HG03097 (cell line): ENCODE data around the gene PTMS.

Experiments
- ATAC-seq: cut with Tn5 transposase; IDR thresholded peaks from one replicate; pipeline ENCODE4 v1.9.1; 2021; ENCODE audit not compliant: unreplicated experiment, low FRiP score

The PTMS gene

DNA sequence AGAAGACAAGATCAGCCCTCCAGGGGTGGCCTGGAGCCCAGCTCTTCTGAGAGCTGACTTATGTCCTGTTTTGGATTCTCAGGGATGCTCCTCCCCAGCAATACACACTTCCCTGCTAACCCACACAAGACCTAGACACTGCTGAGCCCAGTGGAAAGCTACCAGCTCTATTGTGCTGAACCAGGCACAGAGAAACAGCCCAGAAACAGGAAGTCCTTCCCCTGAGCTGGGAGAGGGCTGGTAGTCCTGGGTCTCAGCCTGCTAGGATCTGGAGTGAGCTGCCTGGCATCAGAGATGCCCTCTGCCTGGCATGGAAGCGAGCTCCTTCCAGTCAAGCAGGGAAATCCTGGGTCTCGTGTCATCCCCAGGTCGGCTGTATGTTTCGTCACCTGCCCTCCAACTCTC is 4.9 kb downstream of the PTMS start:
- ATAC-seq, result no peak

DNA sequence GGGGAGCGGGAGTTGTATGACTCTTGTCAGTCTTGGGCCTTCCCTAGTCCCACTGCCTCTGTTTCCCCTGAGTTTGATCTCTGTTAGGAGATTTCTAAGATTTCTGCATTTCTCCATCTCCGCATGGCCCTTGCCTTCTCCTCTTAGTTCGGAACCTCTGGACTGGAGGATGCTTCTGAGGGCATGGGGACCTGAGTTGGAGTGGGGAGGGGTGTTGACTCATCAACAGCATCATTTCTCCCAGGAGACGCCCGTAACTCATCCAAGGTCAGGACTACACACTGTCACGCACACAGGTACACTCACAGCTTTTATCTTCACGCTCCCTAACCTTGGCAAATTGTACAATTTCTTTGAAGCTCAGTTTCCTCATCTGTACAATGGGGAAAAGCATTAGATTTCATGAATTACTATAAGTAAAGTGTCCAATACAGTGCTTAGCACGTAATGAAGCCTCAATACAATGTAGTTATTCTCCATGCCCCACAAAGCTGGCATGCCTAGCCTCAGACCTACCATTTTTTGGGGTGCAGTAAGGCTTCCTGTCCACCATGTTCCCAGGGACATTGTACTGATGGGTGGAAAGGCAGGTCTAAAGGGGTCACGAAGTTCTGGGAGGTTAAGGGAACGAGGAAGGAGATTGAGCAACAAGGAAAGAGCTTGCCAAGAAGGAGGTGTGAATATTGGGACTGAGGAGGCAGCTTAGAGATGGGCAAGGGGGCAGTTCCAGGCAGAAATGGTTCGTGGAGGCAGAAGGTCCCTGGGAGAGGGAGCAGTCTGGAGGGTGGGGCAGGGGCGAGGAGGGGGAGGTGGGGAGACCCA is 5.6 kb downstream of the PTMS start:
- ATAC-seq, result no peak

DNA sequence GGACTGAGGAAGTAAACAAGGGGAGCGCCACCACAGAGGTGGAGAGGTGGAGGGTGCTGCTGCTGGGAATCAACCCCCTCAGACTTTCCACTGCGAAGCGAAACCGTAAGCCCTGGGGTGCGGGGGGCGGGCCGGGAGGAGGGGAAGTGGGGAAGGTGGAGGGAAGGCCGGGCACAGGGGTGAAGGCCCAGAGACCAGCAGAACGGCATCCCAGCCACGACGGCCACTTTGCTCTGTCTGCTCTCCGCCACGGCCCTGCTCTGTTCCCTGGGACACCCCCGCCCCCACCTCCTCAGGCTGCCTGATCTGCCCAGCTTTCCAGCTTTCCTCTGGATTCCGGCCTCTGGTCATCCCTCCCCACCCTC is 6.2 kb downstream of the PTMS start, which contains the start of gene LAG3:
TSS of gene LAG3 (plus strand) at position 190 of the 365 bp plus-strand sequence. CDS start 333 bp downstream, outside the sequence.
- ATAC-seq, result no peak

DNA sequence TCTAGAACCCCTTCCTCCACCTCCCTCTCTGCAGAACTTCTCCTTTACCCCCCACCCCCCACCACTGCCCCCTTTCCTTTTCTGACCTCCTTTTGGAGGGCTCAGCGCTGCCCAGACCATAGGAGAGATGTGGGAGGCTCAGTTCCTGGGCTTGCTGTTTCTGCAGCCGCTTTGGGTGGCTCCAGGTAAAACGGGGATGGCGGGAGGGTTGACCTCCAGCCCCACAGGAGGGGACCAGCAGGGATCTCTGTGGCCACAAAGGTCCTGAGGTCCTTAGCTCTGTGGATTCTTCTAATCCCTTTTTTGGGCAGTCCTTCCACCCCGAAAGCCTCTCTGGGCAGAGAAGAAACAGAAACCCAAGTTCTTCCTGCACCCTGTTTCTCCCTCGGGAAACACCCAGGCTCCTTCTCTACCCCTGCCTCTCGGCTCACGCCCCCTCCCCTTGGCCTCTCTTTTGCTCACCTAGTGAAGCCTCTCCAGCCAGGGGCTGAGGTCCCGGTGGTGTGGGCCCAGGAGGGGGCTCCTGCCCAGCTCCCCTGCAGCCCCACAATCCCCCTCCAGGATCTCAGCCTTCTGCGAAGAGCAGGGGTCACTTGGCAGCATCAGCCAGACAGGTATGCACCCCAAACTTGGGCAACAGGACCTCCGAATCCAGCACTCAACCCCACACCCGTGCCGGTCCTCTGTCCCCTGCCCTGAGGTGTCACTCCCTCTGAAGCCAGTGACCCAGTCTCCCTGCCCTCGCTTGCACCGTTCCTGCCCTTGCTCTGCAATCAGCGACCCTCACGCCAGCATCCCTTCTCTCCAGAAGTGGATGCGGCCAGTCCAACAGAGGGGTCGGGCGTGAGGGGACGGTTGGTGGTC is 6.8 kb downstream of the PTMS start:
- ATAC-seq, result no peak

DNA sequence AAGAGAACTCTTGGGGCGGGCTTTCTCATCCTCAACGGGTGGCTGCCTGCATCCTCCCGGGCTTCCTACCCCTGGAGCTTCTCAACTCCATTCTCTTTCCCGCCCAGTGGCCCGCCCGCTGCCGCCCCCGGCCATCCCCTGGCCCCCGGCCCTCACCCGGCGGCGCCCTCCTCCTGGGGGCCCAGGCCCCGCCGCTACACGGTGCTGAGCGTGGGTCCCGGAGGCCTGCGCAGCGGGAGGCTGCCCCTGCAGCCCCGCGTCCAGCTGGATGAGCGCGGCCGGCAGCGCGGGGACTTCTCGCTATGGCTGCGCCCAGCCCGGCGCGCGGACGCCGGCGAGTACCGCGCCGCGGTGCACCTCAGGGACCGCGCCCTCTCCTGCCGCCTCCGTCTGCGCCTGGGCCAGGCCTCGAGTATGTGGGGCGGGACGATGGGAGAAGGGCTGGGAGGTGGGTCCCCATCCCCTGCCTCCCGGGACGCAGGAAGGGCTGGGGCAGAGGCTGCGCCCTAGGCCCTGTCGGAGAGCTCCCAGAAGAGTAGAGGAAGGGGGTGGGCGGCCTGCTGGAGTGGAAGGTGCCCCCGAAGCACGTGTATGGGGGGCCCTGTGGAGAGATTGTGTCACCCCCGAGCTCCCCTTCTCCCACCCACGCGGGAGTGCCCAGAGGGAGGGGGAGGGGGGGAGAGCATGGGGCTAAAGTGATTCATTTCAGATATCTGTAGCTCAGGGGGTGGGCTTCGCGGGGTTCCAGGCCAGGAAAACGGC is 7.6 kb downstream of the PTMS start:
- no peak for ATAC-seq

DNA sequence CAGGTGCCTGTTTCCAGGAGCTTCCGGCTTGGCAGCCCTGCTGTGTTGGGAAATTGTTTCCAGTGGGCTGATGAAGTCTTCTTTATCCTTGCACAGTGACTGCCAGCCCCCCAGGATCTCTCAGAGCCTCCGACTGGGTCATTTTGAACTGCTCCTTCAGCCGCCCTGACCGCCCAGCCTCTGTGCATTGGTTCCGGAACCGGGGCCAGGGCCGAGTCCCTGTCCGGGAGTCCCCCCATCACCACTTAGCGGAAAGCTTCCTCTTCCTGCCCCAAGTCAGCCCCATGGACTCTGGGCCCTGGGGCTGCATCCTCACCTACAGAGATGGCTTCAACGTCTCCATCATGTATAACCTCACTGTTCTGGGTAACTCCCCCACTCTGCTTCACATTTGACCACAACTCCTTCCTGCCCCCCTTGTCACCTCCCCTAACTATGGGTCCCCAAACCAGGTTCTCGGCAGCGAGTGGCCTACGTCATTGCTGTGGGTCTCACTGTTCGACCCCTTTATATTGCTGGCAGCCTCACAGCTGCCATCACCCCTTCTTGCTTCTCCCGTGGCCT is 8.4 kb downstream of the PTMS start:
- ATAC-seq, result no peak

DNA sequence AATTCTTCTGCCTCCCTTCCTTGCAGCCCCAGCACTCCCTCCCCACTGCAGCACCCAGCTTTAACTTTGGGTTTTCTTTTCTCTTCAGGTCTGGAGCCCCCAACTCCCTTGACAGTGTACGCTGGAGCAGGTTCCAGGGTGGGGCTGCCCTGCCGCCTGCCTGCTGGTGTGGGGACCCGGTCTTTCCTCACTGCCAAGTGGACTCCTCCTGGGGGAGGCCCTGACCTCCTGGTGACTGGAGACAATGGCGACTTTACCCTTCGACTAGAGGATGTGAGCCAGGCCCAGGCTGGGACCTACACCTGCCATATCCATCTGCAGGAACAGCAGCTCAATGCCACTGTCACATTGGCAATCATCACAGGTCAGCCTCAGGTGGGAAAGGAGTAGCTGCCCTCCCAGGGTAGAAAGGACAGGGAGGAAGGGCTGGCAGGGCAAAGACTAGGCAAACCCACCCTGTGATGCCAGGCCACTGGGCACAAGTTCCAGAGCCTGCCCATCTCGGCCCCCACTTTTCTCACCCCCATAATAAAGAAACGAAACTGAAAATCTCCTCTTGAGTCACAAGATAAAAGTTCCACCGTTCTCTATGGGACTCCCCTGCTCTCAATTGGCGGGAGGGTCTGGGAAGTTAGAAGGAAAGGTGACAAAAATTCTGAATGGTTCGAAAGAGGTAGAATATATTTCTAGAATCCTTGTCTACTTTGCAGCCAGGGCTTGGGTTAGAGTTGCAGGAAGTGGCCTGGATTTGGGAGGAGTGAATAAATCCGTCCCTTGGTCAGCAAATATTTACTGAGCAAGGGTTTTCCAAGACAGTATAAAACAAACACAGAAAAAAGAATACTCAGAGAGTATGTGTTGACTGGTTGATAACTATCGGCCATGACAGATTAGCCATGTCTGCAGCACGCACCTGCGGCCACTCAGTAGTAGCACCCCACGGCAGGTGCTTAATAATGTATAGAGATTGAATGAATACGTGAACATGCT is 9.3 kb downstream of the PTMS start:
- no peak for ATAC-seq

DNA sequence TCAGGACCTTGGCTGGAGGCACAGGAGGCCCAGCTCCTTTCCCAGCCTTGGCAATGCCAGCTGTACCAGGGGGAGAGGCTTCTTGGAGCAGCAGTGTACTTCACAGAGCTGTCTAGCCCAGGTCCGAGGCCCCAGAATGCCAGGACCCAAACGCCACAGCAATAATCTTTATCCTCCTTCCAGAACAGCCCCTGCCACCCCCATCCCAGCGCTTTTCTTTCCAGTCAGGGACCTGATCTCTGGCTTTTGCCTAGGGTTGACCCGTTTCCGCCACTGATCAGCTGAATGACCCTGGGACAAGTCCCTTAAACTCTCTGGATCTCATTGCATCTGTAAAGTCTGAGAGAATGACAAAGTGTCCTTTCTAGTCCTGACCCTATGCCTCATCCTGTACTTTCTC is 11.2 kb downstream of the PTMS start:
- ATAC-seq, result no peak

DNA sequence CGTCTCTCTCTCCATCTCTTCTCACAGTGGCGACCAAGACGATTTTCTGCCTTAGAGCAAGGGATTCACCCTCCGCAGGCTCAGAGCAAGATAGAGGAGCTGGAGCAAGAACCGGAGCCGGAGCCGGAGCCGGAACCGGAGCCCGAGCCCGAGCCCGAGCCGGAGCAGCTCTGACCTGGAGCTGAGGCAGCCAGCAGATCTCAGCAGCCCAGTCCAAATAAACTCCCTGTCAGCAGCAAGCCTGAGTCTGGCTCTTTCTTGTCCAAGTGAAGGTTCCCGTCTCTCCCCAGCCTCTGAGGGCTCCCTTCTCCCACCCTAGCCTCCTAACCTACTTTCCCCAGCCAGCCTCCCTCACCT is 12.0 kb downstream of the PTMS start:
- ATAC-seq, result no peak

DNA sequence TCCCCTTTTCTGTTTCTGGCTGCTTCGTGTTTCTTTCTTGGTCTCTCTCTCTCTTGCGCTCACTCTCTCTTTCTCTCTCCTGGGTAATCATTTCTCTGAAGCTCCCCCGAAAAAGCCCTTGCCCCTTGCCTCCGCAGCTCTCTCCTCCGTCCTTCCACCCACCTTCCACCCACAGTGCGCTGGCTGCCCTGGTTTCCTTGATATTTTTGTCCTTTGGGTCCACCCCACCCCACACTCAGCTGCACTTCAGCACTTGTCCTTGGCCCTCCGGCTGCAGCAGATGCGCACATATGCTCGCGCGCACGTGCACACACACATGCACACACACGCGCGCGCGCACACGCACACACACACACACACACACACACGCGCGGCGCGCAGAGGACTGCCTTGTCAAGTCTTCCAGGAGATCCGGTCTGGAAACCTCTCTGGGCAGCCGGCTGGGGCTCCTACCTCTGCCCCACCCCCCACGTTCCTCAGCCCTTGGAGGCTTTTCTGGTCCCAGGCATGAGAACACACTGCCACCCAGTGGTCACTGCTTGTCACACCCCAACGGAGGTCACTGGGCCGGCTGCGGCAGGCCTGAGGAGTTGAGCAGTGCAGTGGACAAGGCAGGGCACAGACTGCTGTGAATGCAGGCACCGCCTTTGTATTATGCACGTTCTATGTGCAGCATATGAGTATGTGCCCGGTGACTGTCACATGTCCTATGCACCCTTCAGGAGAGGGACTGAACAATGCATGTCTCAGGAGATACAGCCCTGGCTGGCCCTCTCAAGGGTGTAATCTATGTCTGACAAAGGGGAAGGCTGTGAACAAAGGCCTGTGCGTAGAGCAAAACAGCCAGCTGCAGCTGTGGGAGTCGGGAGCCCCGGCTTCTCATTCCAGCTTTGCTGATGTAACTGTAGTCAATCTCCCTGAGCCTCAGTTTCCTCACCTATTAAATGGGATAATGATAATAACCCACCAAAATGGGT is 12.7 kb downstream of the PTMS start:
- no peak for ATAC-seq

DNA sequence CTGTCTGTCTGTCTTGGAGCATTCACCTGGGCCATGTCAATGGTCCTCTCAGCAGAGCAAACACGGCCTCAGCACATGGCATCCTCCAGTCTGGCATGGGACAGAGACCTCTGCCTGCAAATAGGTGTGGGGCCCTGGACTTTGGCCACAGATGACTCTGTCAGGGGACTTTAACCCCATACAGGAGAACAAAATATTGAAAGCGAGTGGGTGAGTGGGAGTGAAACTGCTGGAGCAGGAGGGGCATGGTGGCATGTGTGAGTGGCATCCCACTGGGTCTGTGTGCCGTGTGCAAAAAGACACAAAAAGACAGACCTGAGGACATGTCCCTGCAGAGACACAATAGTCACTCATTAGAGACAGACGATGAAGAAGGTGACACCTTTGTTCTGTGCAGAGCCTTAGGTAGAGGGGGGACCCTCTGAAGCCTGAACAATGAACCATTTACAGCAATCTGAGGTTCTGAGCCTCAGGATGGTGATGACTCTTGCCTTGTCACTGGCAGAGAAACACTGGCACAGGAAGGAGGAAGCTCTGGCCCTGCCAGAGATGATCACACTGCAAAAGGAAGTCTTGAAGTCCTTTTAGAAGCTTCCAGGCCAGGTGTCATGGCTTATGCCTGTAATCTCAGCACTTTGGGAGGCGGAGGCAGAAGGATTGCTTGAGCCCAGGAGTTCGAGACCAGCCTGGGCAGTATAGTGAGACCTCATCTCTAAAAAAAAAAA is 13.7 kb downstream of the PTMS start:
- ATAC-seq, result no peak

DNA sequence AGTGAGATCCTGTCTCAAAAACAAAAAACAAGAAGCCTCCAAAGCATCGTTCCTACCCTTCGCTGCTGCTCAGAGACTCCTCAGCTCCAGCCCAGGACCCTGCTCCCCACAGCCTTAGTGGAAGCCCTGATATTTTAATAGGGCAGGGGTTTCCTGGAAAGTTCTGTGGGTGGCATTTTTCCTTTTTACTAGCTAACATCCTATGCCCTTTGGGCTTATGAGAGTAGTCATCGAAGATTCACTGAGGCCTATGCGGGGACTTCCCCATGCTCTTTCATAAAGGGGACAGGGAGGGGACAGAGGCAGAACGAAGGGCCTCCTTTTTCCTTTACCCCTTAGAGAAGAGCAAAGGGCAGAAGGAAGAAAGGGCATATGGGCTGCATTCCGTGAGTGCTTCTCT is 14.4 kb downstream of the PTMS start:
- ATAC-seq, result no peak

DNA sequence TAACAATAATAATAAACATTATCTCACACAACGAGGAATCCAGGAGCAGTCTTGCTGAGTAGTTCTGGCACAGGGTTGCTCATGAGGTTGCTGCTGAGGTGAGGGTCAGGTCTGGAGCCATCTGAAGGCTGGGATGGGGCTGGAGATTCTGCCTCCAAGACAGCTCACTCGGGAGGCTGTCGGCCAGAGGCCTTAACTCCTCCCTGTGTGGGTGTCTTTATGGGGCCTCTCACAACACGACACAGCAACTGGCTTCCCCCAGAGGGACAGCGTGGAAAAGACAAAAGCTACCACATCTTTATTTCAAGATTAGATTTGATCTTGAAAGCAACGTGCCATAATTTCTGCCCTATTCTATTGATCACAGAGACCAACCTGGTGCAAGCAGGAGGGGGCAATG is 16.0 kb downstream of the PTMS start:
- no peak for ATAC-seq

DNA sequence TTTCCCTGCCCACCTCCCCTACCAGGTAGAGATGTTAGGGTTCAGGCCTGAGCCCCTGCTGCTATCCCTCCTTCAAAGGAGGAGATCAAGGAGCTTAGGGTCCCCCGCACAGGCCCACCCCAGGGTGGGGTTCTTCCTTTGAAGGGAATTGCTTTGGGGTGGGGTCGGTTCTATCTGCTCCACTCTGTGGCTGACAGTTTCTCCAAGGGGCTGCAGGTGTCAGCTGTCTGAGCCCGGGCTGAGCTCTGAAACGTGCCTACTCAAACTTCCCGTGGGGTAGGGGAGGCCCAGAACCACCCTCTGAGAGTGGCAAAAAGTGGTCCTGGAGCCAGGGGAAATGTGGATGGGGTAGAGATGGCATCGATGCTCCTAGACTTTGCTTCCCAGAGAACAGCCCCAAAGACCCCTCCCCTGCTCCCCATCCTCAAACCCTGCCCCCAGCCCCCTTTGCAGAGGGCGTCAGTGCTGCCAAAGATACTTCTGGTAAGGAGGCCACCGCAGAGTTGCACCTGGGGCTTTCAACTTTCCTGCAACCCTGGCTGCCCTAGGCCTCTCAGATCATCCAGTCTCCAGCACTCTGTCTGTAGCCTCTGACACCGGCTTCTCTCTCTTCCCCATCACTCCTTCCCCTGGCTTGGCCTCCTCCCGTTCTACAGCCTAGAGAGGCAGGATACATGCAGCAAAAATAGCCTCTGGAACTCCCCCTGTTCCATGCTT is 16.8 kb downstream of the PTMS start:
- ATAC-seq, result no peak

DNA sequence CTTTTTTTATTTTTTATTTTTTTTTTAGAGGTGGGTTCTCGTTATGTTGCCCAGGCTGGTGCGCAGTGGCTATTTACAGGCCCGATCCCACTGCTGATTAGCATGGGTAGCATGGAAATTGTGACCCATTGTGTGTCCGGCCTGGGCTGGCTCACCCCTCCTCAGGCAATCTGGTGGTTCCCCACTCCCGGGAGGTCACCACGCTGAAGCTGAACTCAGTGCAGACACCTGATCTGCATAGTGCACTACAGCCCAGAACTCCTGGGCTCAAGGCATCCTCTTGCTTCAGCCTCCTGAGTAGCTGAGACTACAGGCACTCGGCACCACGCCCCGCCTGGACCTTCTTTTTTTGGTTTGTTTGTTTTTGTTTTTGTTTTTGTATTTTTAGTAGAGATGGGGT is 17.7 kb downstream of the PTMS start:
- no peak for ATAC-seq

DNA sequence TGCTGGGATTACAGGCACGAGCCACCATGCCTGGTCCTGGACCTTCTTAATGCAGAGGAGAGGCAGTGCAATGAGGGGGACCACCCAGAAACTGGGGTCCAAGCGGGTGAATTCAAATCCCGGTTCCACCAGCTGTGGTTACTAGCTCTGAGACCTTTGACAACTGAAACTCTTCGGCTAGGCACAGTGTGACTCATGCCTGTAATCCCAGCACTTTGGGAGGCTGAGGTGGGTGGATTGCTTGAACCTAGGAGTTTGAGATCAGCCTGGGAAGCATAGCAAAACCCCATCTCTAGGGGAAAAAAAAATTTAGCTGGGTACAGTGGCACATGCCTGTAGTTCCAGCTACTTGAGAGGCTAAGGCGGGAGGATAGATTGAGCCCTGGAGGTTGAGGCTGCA is 18.1 kb downstream of the PTMS start:
- no peak for ATAC-seq

DNA sequence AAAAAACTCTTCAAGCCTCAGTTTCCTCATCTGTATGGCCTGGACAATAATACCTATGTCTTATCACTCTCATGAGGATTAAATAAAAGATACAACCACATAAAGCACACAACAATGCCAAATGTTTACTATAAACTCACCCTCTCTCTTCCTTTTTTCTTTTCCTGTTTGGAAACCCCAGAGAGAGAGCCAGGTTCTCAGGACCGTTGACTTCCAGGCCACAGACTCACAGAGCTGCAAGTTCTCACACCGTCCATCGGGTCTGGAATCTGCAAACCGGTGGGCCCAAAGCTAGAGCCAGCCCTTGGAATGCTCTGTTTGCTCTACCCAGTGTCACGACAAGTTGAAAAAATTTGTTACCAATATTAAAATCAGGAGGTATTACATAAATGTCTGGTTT is 18.6 kb downstream of the PTMS start:
- ATAC-seq, result no peak
